Ovary (tissue), 9 donors: Measurements from ENCODE around the gene FPR3. TPM values are rescaled to one million over a fixed set of nuclear protein-coding genes. Genes with fewer than 3 reads are reported as not detected.

Source experiments
- DNase-seq, 5 donors: peaks; one replicate each; pipeline ENCODE4 v3.0.0-alpha.2; 2019 to 2020
- H3K27ac ChIP-seq, 2 donors: fragments of 200-600 bp; one replicate each; pipeline versions ENCODE4 v1.5.1 to v1.8.0; 2019 to 2022
- H3K27me3 ChIP-seq: fragments of 200-600 bp; one replicate; pipeline ENCODE4 v1.8.0; 2022
- H3K36me3 ChIP-seq: fragments of 200-600 bp; sonication (generic); one replicate; pipeline ENCODE4 v1.5.1; 2019
- H3K4me1 ChIP-seq: one replicate; pipeline ENCODE4 v1.8.1; 2013; ENCODE audit warnings: mild to moderate bottlenecking, moderate library complexity; ENCODE audit not compliant: insufficient read depth
- H3K4me3 ChIP-seq: fragments of 200-600 bp; sonication (generic); one replicate; pipeline ENCODE4 v1.5.1; 2017
- H3K9me3 ChIP-seq, 2 donors: fragments of 200-600 bp in 1 of 2; sonication (generic) in 1 of 2; one replicate each; pipeline versions ENCODE4 v1.5.1 to v1.8.1; 2013 to 2019; ENCODE audit warnings: mild to moderate bottlenecking in 1 of 2, moderate library complexity in 1 of 2
- EP300 ChIP-seq: sonication (generic); formaldehyde crosslinking; IDR thresholded peaks from one replicate; pipeline ENCODE4 v1.6.1; 2017; ENCODE audit warnings: antibody characterized with exemption
- POLR2A ChIP-seq: fragments of 450-650 bp; IDR thresholded peaks from one replicate; pipeline ENCODE4 v1.6.1; 2017; ENCODE audit warnings: antibody characterized with exemption, mild to moderate bottlenecking, moderate library complexity
- WGBS, 3 donors: extraction: QIAGEN DNeasy Blood & Tissue Kit in 1 of 3; methylation state at CpG; one replicate each; pipeline versions ENCODE4 v1.1.5 to v1.1.7; 2013 to 2017; 5-methylcytosine and 5-hydroxymethylcytosine counted together
- intact Hi-C, 4 donors: fragments of 100-400 bp; cut with DNase I; formaldehyde crosslinking; loops; one replicate each; pipeline versions ENCODE4 v1.11.0 to v1.15.1; 2022 to 2023
- polyA plus RNA-seq, 2 donors: library from polyadenylated mRNA; stranded (reverse); fragments of 200-250 nt in 1 of 2; fragments of 350-450 nt in 1 of 2; fragmentation: Illumina TruSeq in 1 of 2; extraction: RNeasy Lipid Tissue Mini Kit (QIAGEN cat#74804) in 1 of 2; gene quantifications; one replicate each; pipeline ENCODE4 v1.2.3, GENCODE V29; 2013 to 2014
- total RNA-seq, 7 donors: library from RNA; depleted of rRNA in 2 of 7; stranded (reverse); fragments of >200 nt in 2 of 7; fragmentation: NEBNext Ultra II Directional in 3 of 7; extraction: Animal tissue kit (Norgen Biotek cat#: 25700) in 3 of 7; gene quantifications; one replicate each; pipeline versions ENCODE4 v1.1.0 to v1.2.4, GENCODE V29; 2016 to 2023
- TF ChIP-seq, protein P1 (sequence below), 3 donors: fragments of 450-650 bp in 2 of 3; fragments of 200-600 bp in 1 of 3; IDR thresholded peaks; one replicate each; pipeline versions ENCODE4 v1.5.1 to v1.8.0; 2016 to 2022; ENCODE audit warnings: antibody characterized with exemption in 3 of 3, mild to moderate bottlenecking in 1 of 3
- donor health status: DM: no; HTN: no; CAD: no; lungs with moderate emphysema.
- donor health status: DM: no; HTN: no; CAD: no.
- donor health status: Bipolar disorder and iron deficiency.
- donor health status: DM: yes; HTN: yes; CAD: no.
- donor health status: DM: no; HTN: no; CAD: no.
- donor health status: DM: yes; HTN: yes; CAD: no.

The FPR3 gene
- total and polyA plus RNA-seq, 9 donors = 1.5 to 20.5 (median 3.5) TPM

DNA sequence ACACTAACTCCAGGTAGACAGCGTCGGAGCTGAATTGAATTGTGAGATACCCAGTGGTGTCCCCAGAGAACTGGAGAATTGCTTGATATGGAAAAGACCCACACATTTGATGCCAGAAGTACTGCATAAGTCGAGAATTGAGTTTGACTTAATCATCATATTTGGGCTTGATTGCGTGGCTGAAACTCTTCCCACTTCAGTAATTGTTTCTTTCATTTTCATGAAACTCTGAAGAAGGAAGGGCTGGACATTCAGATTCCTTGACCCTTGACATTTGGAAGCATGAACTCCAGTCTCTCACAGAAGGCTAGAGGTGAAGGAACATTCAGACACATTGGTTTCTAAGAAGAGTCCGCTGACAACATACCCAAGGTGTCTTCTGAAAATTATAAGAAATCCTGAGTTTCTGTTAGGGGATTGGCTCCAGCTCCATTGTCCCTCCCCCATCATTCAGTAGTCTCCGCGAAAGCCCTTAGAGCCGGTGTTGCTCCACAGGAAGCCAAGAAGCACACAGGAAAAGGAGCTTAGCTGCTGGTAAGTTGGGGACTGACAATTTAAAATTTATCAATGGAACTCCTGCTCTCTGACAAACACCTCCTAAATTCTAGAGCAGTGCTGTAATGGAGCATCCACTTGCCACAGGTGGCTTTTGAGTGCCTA lies 34.1 kb upstream of the FPR3 start, which contains the start of gene FPR2:
TSS of gene FPR2 (plus strand) at position 484 of the 660 bp plus-strand sequence. CDS start 7,479 bp downstream, outside the sequence.
- Histone ChIP-seq H3K4me1 (peaks cover 3% of the 10 kb centered on the region), H3K27ac (no peak within 1 kb of the TSS), H3K4me3 (no peak within 1 kb of the TSS), H3K9me3 (no peaks in the 10 kb centered on the region), H3K36me3 (no peaks in the 10 kb centered on the region), H3K27me3 (no peaks in the 10 kb centered on the region)
- WGBS, 3 donors = 49 to 58% (median 51%) methylated on average over 8 of the region's 8 CpGs
- intact Hi-C loops = no loop called here
- TF ChIP-seq EP300 (no peak), POLR2A (no peak)
- TF ChIP-seq, protein P1, sequence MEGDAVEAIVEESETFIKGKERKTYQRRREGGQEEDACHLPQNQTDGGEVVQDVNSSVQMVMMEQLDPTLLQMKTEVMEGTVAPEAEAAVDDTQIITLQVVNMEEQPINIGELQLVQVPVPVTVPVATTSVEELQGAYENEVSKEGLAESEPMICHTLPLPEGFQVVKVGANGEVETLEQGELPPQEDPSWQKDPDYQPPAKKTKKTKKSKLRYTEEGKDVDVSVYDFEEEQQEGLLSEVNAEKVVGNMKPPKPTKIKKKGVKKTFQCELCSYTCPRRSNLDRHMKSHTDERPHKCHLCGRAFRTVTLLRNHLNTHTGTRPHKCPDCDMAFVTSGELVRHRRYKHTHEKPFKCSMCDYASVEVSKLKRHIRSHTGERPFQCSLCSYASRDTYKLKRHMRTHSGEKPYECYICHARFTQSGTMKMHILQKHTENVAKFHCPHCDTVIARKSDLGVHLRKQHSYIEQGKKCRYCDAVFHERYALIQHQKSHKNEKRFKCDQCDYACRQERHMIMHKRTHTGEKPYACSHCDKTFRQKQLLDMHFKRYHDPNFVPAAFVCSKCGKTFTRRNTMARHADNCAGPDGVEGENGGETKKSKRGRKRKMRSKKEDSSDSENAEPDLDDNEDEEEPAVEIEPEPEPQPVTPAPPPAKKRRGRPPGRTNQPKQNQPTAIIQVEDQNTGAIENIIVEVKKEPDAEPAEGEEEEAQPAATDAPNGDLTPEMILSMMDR (IDR thresholded peaks at IDR 0.05) = no peak
- peak in 1 of 5 donors; percentile 28 for DNase-seq

DNA sequence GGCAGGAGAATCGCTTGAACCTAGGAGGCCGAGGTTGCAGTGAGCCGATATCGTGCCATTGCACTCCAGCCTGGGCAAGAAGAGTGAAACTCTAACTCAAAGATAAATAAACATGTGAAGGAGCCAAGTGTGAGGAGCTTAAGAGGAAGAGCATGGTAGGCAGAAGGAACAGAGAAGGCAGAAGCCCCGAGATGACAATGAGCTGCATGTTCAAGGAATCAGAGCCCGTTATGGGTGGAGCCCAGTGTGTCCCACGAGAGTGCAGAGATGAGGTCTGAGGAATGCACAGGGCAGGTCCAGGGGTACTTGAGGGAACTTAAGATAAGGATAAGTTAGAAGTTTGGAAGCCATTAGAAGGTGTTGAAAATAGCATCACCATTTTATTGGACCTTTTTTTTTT lies 33.3 kb upstream of the FPR3 start:
- 80 to 85% (median 81%) methylated on average over 7 of the region's 7 CpGs for WGBS, 3 donors
- intact Hi-C loops = no loop called here
- H3K27ac ChIP-seq = no peak overlapping the region
- no peaks in the 10 kb centered on the region for H3K27me3 ChIP-seq
- peaks cover 6% of the 10 kb centered on the region for H3K4me1 ChIP-seq
- no peak for DNase-seq
- TF ChIP-seq, protein P1 (IDR thresholded peaks at IDR 0.05) = no peak
- TF ChIP-seq EP300 (no peak), POLR2A (no peak)
- no peak overlapping the region for H3K4me3 ChIP-seq
- no peaks in the 10 kb centered on the region for H3K9me3 ChIP-seq
- no peaks in the 10 kb centered on the region for H3K36me3 ChIP-seq

DNA sequence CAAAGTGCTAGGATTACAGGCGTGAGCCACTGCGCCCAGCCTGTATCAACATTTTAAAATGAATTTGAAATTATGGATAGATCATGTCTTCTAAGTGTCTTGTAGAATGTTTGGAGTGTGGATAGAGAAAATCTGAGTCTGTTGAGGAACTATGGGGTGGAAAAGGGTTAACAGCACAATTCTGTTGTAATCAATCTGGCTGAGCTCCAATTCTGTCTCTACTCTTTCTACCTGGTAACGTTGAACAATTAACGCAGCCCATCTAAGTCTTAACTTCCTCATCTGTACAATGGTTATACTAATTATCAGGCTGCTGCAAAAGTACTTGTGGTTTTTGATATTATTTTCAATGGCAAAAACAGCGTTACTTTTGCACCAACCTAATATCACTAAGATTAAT lies 29.9 kb upstream of the FPR3 start:
- DNase-seq = no peak
- no peak overlapping the region for H3K4me3 ChIP-seq
- H3K27ac ChIP-seq = no peak overlapping the region
- TF ChIP-seq, protein P1 (IDR thresholded peaks at IDR 0.05) = no peak
- no peak for TF ChIP-seq POLR2A
- no peak for TF ChIP-seq EP300
- H3K9me3 ChIP-seq = no peaks in the 10 kb centered on the region
- peaks cover 6% of the 10 kb centered on the region for H3K4me1 ChIP-seq
- intact Hi-C loops = no loop called here
- H3K36me3 ChIP-seq = no peaks in the 10 kb centered on the region
- no peaks in the 10 kb centered on the region for H3K27me3 ChIP-seq
- WGBS, 3 donors = 37 to 45% (median 41%) methylated on average over 5 of the region's 5 CpGs

DNA sequence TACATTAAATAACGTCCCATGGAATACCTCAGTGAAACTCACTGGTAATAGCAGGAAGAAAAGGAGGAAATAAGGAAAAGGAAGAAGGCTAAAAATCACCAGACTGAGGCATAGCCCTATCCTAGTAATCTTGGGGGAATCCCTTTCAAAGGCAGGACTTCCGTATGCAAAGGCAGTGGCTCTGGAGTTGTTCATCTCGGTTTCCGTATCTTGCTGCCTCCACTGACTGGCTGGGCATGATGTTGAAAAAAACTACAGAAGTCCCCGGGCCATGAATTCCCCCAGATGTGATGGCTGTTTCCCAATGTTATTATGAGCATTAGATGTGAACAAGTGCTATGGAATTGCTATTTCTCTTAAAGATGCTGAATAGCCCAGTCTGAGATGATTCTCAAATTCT lies 28.5 kb upstream of the FPR3 start:
- intact Hi-C loops = no loop called here
- H3K27ac ChIP-seq = no peak overlapping the region
- WGBS, 3 donors = 43 to 59% (median 54%) methylated on average over 5 of the region's 5 CpGs
- H3K27me3 ChIP-seq = no peaks in the 10 kb centered on the region
- TF ChIP-seq EP300 = no peak
- TF ChIP-seq, protein P1 (IDR thresholded peaks at IDR 0.05) = no peak
- TF ChIP-seq POLR2A = no peak
- H3K9me3 ChIP-seq = no peaks in the 10 kb centered on the region
- DNase-seq = no peak
- no peaks in the 10 kb centered on the region for H3K36me3 ChIP-seq
- no peak overlapping the region for H3K4me3 ChIP-seq
- H3K4me1 ChIP-seq = peaks cover 6% of the 10 kb centered on the region
